ENCODE measurements around the gene PNMA1.
"Not testable (repeated sequence)": the region's sequence is repeated elsewhere in the genome, so short reads cannot be mapped to it uniquely, and the experiment has no call there.

The PNMA1 gene

DNA sequence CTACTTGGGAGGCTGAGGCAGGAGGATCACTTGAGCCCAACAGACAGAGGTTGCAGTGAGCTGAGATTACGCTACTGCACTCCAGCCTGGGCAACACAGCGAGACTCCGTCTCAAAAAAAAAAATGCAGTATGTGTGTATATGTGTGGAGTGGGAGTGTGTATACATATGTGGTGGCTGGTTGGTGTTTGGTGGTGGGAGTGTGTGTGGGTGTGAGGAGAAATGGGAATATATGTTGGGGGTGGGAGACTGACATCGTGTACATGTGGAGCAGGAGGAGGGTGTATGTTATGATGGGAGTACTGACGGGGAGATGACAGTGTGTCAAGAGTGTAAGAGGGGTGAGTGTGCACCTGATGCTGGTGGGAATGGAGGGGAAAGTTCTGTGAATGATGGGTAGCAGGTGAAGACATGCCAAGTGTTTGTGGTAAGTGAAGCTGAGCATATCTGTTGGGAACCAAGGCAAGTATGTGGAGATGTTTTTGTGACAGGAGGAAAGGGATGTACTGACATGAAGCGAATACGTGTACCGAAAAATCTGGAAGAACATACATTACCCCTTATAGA is 4.2 kb downstream of the PNMA1 start:
- DNase-seq (ENCODE audit: low read depth): no peak
- TF ChIP-seq CTCF (IDR thresholded peaks at IDR 0.05; ENCODE audit: control insufficient read depth, extremely low read depth, insufficient read depth): no peak
- no peak overlapping the region for H3K4me3 ChIP-seq (ENCODE audit: low read depth, low read length)

DNA sequence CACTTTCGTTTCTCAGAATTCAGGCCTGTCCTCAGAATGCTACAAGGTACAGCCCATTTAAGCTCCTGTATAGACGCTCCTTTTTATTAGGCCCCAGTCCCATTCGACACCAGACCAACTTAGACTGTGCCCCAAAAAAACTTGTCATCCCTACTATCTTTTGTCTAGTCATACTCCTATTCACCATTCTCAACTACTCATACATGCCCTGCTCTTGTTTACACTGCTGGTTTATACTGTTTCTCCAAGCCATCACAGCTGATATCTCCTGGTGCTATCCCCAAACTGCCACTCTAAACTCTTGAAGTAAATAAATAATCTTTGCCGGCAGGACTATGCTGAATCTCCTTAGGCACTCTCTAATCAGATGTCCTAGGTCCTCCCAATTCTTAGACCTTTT is 6.1 kb downstream of the PNMA1 start:
- not testable (repeated sequence) for DNase-seq (ENCODE audit: low read depth); H3K4me3 ChIP-seq (ENCODE audit: low read depth, low read length)

DNA sequence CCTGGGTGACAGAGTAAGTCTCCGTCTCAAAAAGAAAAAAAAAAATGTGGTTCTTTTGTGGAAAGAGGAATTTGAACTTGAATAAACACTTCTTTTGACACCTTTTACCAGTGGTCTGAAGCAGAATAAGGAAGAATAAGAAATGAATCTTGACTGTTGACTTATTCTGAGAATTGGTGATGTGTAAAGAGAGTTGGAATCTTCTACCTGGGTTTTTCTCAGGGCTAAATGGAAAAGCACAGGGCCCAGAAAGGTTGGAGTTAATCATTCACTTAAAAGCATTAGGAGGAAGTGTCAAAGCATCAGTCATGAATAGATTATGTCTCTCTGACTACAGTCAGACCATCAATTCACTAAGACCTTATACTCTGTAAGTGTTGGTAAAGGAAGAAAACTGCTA is 13.9 kb downstream of the PNMA1 start:
- no peak for TF ChIP-seq CTCF (IDR thresholded peaks at IDR 0.05; ENCODE audit: control insufficient read depth, extremely low read depth, insufficient read depth)
- DNase-seq (ENCODE audit: low read depth): no peak
- no peak overlapping the region for H3K4me3 ChIP-seq (ENCODE audit: low read depth, low read length)

GRCh38 chr14:73696466-73697400 is 17.5 kb downstream of the PNMA1 start:
- no peak for DNase-seq (ENCODE audit: low read depth)
- no peak overlapping the region for H3K4me3 ChIP-seq (ENCODE audit: low read depth, low read length)
- TF ChIP-seq CTCF (IDR thresholded peaks at IDR 0.05; ENCODE audit: control insufficient read depth, extremely low read depth, insufficient read depth): no peak

DNA sequence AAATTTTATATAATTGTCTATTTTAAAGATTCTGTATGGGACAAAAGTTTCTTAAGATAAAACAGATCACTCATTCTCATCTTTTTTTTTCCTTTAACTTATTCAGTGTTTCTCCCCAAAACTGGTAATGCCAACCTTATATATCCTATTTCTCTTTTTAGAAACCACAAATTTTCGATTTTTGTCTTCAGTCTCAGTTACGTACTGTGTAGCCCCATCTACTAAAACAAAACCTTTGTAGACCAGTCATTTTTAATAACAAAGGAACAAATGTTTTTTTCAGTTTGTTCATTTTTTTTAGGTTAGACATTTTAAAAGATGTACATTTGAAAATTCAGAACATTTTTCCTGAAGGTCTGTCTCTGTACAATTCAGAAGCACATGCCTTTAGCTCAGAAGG is 18.2 kb downstream of the PNMA1 start:
- H3K4me3 ChIP-seq (ENCODE audit: low read depth, low read length): no peak overlapping the region
- TF ChIP-seq CTCF (IDR thresholded peaks at IDR 0.05; ENCODE audit: control insufficient read depth, extremely low read depth, insufficient read depth): no peak
- DNase-seq (ENCODE audit: low read depth): no peak

DNA sequence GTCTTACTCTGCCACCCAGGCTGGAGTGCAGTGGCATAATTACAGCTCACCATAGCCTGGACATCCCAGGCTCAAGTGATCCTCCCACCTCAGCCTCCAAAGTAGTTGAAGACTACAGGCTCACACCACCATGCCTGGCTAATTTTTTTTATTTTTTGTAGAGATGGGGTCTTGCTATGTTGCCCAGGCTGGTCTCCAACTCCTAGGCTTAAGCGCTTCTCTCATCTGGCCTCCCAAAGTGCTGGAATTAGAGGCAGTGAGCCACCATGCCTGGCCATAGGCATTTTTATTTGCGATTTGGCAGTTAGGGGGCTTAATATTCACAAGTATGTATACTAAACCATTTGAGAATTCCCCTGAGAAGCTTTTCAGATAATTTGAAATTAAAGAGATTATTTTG is 19.1 kb downstream of the PNMA1 start:
- no peak overlapping the region for H3K4me3 ChIP-seq (ENCODE audit: low read depth, low read length)
- DNase-seq (ENCODE audit: low read depth): no peak
- no peak for TF ChIP-seq CTCF (IDR thresholded peaks at IDR 0.05; ENCODE audit: control insufficient read depth, extremely low read depth, insufficient read depth)

DNA sequence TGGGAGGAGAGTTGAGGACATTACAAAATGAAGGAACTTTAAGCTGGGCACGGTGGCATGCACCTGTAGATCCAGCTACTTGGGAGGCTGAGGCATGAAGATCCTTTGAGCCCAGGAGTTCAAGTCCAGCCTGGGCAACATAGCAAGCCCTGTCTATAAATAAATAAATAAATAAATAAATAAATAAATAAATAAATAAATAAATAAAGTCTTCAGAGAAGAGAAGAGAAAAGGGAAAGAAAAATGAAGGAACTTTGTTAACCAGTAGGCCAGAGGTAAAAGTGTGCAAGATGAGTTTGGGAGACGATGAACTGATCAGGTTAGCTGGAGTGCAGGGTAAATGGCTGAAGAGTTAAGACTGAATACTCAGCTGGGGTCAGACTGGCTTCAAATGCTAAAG is 20.1 kb downstream of the PNMA1 start:
- DNase-seq (ENCODE audit: low read depth): no peak
- TF ChIP-seq CTCF (IDR thresholded peaks at IDR 0.05; ENCODE audit: control insufficient read depth, extremely low read depth, insufficient read depth): no peak

More for the DNA sequence above, 20.1 kb downstream of the PNMA1 start:
- H3K4me3 ChIP-seq (ENCODE audit: low read depth, low read length): no peak overlapping the region
